Measurements from ENCODE around the gene DDA1. TPM values are rescaled to one million over a fixed set of nuclear protein-coding genes. Genes with fewer than 3 reads are reported as not detected.
A peak's percentile ranks its signal among the peaks of the same experiment; 100 is the strongest.

The DDA1 gene
- total and polyA plus RNA-seq, 10 of the 15 experiments (the other 5 are each of a cell fraction or from before 2014, with no cell fraction given), result 0.76 to 71.0 (median 39.4) TPM

DNA sequence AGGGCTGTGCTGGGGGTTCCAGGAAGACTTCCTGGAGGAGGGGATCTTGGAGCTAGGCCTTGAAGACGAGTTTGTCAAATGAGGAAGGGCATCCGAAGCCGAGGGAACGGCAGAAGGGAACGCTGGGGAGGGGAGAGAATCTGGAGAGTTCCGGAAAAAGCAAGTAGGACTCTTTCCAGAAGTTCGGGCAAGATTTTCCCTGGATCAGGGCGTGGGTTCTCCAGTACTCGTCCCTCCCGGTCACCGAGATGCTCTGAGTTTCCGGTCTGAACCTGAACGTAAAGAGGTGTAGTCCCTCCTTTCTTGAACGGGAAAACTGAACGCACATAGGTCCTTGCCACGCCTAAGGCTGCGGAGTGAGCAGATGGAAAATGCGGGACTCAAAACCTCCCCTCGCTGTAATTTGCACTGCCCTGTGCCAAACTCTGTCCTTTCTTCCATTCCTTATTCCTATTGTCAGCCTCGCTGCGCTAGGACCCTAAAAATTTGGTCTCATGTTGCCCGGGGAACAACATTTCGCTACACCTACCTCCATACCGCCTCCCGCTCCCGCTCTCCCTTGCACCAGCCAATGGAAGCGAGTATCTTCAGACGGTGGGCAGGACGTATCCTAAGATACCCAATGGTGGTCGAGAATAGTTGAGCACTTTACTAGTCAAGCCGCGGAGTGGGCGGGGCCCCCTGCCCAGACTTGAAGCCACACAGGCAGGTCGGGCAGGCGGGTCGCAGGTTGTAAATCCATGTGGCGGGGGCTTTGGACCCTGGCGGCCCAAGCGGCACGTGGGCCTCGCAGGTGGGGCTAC is 27.7 kb downstream of the DDA1 start, which contains the start of gene GTPBP3 (continued):
- TF ChIP-seq, protein P1, sequence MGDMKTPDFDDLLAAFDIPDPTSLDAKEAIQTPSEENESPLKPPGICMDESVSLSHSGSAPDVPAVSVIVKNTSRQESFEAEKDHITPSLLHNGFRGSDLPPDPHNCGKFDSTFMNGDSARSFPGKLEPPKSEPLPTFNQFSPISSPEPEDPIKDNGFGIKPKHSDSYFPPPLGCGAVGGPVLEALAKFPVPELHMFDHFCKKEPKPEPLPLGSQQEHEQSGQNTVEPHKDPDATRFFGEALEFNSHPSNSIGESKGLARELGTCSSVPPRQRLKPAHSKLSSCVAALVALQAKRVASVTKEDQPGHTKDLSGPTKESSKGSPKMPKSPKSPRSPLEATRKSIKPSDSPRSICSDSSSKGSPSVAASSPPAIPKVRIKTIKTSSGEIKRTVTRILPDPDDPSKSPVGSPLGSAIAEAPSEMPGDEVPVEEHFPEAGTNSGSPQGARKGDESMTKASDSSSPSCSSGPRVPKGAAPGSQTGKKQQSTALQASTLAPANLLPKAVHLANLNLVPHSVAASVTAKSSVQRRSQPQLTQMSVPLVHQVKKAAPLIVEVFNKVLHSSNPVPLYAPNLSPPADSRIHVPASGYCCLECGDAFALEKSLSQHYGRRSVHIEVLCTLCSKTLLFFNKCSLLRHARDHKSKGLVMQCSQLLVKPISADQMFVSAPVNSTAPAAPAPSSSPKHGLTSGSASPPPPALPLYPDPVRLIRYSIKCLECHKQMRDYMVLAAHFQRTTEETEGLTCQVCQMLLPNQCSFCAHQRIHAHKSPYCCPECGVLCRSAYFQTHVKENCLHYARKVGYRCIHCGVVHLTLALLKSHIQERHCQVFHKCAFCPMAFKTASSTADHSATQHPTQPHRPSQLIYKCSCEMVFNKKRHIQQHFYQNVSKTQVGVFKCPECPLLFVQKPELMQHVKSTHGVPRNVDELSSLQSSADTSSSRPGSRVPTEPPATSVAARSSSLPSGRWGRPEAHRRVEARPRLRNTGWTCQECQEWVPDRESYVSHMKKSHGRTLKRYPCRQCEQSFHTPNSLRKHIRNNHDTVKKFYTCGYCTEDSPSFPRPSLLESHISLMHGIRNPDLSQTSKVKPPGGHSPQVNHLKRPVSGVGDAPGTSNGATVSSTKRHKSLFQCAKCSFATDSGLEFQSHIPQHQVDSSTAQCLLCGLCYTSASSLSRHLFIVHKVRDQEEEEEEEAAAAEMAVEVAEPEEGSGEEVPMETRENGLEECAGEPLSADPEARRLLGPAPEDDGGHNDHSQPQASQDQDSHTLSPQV (IDR thresholded peaks at IDR 0.05), result no peak
- TF ChIP-seq ZNF622 (IDR thresholded peaks at IDR 0.05), result no peak
- TF ChIP-seq RCOR1 (conservative IDR thresholded peaks at IDR 0.05; ENCODE audit: low read depth, low read length), result no peak
- TF ChIP-seq JUNB (IDR thresholded peaks at IDR 0.05), result no peak; the same call in 1 of the 2 replicates
- TF ChIP-seq GATAD2B (conservative IDR thresholded peaks at IDR 0.05; ENCODE audit: low read depth), result peak; percentile 41
- no peak; the same call in 1 of the 2 replicates for TF ChIP-seq NFIC (IDR thresholded peaks at IDR 0.05; ENCODE audit: low read depth, low read length)
- TF ChIP-seq ESRRA (IDR thresholded peaks at IDR 0.05; ENCODE audit: low read length), result no peak; the same call in 1 of the 2 replicates
- TF ChIP-seq NRF1 (conservative IDR thresholded peaks at IDR 0.05; ENCODE audit: low read depth, low read length), result no peak
- TF ChIP-seq IRF4 (IDR thresholded peaks at IDR 0.05; ENCODE audit: low read depth, low read length), result peak; percentile 65; the same call in 1 of the 2 replicates
- no peak for TF ChIP-seq CEBPB (IDR thresholded peaks at IDR 0.05; ENCODE audit: borderline replicate concordance in 1 of 2, low read depth in 2 of 2, low read length in 2 of 2)
- TF ChIP-seq NFYA (IDR thresholded peaks at IDR 0.05; ENCODE audit: borderline replicate concordance, low read depth, low read length), result no peak
- TF ChIP-seq, protein P2, sequence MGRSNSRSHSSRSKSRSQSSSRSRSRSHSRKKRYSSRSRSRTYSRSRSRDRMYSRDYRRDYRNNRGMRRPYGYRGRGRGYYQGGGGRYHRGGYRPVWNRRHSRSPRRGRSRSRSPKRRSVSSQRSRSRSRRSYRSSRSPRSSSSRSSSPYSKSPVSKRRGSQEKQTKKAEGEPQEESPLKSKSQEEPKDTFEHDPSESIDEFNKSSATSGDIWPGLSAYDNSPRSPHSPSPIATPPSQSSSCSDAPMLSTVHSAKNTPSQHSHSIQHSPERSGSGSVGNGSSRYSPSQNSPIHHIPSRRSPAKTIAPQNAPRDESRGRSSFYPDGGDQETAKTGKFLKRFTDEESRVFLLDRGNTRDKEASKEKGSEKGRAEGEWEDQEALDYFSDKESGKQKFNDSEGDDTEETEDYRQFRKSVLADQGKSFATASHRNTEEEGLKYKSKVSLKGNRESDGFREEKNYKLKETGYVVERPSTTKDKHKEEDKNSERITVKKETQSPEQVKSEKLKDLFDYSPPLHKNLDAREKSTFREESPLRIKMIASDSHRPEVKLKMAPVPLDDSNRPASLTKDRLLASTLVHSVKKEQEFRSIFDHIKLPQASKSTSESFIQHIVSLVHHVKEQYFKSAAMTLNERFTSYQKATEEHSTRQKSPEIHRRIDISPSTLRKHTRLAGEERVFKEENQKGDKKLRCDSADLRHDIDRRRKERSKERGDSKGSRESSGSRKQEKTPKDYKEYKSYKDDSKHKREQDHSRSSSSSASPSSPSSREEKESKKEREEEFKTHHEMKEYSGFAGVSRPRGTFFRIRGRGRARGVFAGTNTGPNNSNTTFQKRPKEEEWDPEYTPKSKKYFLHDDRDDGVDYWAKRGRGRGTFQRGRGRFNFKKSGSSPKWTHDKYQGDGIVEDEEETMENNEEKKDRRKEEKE (IDR thresholded peaks at IDR 0.05), result no peak
- TF ChIP-seq, protein P3, sequence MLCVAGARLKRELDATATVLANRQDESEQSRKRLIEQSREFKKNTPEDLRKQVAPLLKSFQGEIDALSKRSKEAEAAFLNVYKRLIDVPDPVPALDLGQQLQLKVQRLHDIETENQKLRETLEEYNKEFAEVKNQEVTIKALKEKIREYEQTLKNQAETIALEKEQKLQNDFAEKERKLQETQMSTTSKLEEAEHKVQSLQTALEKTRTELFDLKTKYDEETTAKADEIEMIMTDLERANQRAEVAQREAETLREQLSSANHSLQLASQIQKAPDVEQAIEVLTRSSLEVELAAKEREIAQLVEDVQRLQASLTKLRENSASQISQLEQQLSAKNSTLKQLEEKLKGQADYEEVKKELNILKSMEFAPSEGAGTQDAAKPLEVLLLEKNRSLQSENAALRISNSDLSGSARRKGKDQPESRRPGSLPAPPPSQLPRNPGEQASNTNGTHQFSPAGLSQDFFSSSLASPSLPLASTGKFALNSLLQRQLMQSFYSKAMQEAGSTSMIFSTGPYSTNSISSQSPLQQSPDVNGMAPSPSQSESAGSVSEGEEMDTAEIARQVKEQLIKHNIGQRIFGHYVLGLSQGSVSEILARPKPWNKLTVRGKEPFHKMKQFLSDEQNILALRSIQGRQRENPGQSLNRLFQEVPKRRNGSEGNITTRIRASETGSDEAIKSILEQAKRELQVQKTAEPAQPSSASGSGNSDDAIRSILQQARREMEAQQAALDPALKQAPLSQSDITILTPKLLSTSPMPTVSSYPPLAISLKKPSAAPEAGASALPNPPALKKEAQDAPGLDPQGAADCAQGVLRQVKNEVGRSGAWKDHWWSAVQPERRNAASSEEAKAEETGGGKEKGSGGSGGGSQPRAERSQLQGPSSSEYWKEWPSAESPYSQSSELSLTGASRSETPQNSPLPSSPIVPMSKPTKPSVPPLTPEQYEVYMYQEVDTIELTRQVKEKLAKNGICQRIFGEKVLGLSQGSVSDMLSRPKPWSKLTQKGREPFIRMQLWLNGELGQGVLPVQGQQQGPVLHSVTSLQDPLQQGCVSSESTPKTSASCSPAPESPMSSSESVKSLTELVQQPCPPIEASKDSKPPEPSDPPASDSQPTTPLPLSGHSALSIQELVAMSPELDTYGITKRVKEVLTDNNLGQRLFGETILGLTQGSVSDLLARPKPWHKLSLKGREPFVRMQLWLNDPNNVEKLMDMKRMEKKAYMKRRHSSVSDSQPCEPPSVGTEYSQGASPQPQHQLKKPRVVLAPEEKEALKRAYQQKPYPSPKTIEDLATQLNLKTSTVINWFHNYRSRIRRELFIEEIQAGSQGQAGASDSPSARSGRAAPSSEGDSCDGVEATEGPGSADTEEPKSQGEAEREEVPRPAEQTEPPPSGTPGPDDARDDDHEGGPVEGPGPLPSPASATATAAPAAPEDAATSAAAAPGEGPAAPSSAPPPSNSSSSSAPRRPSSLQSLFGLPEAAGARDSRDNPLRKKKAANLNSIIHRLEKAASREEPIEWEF (IDR thresholded peaks at IDR 0.05; ENCODE audit: insufficient replicate concordance, low read depth, low read length), result no peak
- no peak for TF ChIP-seq MEF2A (IDR thresholded peaks at IDR 0.05; ENCODE audit: insufficient read depth, low read depth, low read length)
- TF ChIP-seq IKZF1 (conservative IDR thresholded peaks at IDR 0.05), result peak; percentile 97
- TF ChIP-seq PAX5 (IDR thresholded peaks at IDR 0.05; ENCODE audit: borderline replicate concordance, low read depth, low read length), result peak; percentile 20; the same call in 1 of the 2 replicates
- TF ChIP-seq SMAD1 (IDR thresholded peaks at IDR 0.05; ENCODE audit: low read depth, partially characterized antibody), result no peak
- no peak for TF ChIP-seq ZNF24 (IDR thresholded peaks at IDR 0.05)

Measured in GM12878 (cell line).